Fibroblast of villous mesenchyme (primary cell): Measurements from ENCODE around the gene ARHGAP12. TPM values are rescaled to one million over a fixed set of nuclear protein-coding genes. Genes with fewer than 3 reads are reported as not detected.

Experiments used
- DNase-seq: peaks from one replicate; pipeline ENCODE4 v3.0.0-alpha.2; 2010; ENCODE audit warnings: low read depth
- H3K4me3 ChIP-seq: 2 replicates; pipeline ENCODE4 v1.5.1; 2011; ENCODE audit warnings: low read depth, mild to moderate bottlenecking, low read length
- total RNA-seq: library from RNA; depleted of rRNA; stranded (reverse); fragments of >200 nt; gene quantifications from 2 replicates; pipeline ENCODE4 v1.2.3, GENCODE V29; 2012
- TF ChIP-seq, protein P1 (sequence below): IDR thresholded peaks from 2 replicates; pipeline ENCODE4 v1.5.1; 2012; ENCODE audit warnings: low read depth, mild to moderate bottlenecking, low read length; ENCODE audit not compliant: insufficient read depth

Gene ARHGAP12
- total RNA-seq, 1 donor: 57.0 TPM

DNA sequence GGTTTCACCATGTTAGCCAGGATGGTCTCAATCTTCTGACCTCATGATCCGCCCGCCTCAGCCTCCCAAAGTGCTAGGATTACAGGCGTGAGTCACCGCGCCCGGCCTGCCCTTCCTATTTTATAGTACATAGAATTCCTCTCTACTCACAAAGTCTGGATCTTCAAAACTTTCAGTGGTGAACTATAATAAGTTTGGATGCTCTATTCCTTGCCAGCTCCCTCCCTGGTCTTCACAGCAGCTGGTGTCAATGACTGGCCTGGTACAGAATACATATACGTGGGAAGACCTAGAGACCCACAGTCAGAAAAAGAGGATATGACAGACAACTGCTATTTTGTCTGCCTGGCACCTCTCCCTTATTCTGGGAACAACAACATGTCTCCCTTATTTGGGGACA, 40.8 kb downstream of the ARHGAP12 start:
- TF ChIP-seq, protein P1, sequence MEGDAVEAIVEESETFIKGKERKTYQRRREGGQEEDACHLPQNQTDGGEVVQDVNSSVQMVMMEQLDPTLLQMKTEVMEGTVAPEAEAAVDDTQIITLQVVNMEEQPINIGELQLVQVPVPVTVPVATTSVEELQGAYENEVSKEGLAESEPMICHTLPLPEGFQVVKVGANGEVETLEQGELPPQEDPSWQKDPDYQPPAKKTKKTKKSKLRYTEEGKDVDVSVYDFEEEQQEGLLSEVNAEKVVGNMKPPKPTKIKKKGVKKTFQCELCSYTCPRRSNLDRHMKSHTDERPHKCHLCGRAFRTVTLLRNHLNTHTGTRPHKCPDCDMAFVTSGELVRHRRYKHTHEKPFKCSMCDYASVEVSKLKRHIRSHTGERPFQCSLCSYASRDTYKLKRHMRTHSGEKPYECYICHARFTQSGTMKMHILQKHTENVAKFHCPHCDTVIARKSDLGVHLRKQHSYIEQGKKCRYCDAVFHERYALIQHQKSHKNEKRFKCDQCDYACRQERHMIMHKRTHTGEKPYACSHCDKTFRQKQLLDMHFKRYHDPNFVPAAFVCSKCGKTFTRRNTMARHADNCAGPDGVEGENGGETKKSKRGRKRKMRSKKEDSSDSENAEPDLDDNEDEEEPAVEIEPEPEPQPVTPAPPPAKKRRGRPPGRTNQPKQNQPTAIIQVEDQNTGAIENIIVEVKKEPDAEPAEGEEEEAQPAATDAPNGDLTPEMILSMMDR: no peak
- H3K4me3 ChIP-seq: no peak overlapping the region
- no peak for DNase-seq

DNA sequence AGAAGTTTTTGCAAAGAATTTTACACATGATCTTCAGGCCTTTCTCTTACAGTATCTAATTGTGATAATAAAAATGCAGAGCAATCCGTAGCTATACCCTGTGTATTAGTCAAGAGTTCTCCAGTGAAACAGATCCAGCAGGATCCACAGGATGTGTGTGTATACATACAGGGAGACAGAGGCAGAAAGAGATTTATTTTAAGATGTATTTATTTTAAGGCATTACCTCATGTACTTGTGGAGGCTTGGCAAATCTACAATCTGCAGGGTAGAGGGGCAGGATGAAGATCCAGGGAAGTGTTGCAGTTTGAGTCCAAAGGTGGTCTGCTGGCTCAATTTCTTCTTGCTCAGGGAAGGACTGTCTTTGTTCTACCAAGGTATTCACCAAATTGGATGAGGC, 41.7 kb downstream of the ARHGAP12 start:
- H3K4me3 ChIP-seq: no peak overlapping the region
- peak; percentile 28 for DNase-seq
- TF ChIP-seq, protein P1: no peak

DNA sequence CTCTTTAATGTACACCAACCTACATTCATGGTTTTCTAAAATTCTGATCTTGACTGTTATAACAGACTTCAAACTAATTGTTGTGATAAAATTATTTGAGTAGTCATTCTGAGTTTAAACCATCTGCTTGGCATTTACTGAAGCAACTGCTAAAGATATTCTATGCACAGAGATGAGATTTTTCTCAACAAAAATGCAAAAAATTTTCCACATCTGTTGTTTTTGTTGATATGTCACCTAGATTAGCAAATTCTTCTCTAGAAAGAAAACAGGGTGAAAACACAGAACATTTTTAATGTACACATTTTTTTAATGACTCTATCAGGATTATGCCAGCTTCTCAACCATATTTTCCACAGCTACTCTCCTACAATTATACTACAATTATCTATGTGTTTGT, 42.7 kb downstream of the ARHGAP12 start:
- TF ChIP-seq, protein P1: no peak
- no peak overlapping the region for H3K4me3 ChIP-seq
- DNase-seq: no peak

DNA sequence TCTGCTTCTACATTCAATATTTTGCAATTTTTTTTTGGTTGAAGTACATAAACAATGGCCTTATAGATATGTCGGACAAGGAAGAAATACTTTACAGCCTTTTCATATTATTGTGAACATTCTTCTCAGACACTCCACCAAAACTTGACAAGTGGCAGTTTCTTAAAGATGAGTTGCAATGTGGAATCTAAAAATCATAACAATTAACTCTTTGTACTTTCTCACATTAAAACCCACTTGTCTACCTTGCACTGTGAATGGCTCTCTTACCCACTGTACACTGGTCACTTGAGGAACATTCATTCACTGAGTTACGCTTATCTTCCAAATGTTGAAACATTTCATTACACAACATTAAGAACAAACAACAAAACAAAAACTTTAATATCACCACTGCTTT, 44.2 kb downstream of the ARHGAP12 start:
- no peak overlapping the region for H3K4me3 ChIP-seq
- DNase-seq: no peak
- TF ChIP-seq, protein P1: no peak

DNA sequence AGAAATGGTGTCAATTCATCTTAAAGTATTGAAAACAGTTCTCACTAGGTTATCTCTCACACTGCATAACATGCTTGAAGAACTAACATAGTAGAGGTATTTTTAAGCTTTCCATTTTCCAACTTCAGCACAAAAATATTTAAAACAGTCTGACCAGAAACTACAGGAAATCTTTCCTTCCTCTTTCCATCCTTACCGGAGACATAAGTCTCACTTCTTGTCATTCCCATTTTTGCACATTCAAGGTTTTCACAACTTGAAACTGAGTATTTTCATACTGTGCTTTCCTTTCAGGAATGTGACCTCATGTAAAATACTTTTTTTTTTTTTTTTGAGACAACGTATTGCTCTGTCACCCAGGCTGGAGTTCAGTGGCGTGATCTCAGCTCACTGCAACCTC, 45.2 kb downstream of the ARHGAP12 start:
- H3K4me3 ChIP-seq: no peak overlapping the region
- TF ChIP-seq, protein P1: no peak

DNA sequence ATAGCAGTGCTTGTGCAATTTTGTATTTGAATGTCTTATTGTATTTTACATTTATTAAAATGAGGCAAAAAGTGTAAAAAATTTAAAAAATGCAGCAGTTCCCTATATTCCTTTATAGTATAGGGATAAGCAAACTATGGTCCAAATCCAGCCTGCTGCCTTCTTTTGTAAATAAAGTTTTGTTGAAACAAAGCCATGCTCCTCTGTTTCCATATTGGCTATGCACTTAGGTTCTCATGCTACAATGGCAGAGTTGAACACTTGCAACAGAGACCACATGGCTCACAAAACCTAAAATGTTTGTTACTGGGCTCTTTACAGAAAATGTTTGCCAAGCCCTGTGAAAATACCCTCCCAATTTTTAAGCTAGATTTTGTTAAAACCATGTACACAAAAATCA, 50.1 kb downstream of the ARHGAP12 start:
- DNase-seq: no peak
- no peak overlapping the region for H3K4me3 ChIP-seq
- TF ChIP-seq, protein P1: no peak

More for the DNA sequence above, 45.2 kb downstream of the ARHGAP12 start:
- DNase-seq: no peak

DNA sequence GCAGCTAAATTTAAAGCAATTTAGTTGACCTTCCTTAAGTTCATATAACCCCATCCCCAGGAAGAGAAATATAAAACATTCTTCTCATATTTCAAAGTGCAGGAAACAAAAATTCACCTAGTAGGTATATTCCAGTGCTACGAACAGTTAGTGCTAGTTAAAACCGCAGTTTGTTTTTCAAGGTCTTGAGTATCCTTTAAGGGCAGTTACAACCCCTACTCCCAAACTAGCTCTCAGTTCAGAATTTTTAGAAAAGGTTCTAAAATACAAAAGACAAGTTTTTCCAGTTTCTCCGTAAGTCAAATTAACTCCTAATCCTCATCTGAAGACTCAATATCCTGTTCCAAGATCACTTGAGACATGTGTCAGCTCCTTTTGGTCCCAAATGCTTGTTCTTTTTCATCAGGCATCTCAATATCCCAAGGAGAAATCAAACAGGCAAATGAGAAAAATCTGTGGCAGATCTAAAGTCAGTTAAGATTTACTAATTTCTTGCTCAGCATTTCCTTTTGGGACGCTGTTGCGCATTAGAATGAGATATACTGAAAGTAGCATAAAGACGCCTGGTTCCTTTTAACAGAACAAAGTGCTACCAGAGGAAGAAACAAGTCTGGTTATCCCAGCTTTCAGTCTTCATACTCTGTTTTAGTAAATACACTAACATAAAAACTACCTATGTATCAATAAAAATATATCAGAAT, 51.8 kb downstream of the ARHGAP12 start:
- TF ChIP-seq, protein P1: no peak
- H3K4me3 ChIP-seq: no peak overlapping the region
- no peak for DNase-seq
